Measurements from ENCODE around the gene MIAT. TPM values are rescaled to one million over a fixed set of nuclear protein-coding genes. Genes with fewer than 3 reads are reported as not detected.
A peak's percentile ranks its signal among the peaks of the same experiment; 100 is the strongest.

MIAT gene
- total and polyA plus RNA-seq, 2 donors (not counting 1 experiment from before 2014, with no cell fraction given) = 1.9 to 10.2 TPM

DNA sequence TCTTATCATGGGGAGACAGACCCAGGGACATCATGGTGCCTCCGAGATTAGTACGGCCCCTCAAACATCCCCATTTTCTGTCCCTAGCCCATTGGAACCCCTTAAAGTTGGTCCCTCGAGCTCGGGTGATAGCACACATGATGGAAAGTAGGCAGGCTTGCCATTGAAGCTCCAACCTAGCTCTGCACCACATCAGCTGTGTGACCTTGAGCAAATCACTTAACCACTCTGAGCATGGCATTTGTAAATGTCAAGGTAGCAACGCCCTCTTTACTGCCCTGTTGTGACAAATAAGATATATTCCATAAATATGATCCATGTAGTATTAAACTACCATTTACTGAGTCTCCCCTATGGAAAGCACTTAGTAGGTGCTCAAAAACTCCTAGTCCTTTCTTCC is 61.1 kb downstream of the MIAT start:
- Histone ChIP-seq H3K4me3 (replicated peaks in 1 of 4; ENCODE audit: control extremely low read depth in 1 of 4, insufficient read depth in 1 of 4, low read depth in 3 of 4, low read length in 4 of 4) (no peak overlapping the region), H3K27me3 (ENCODE audit: control insufficient read depth, insufficient read depth, low read length) (no peaks in the 10 kb centered on the region), H3K79me2 (ENCODE audit: control insufficient read depth, insufficient read depth, low read length) (no peaks in the 10 kb centered on the region), H3K9ac (ENCODE audit: insufficient read depth, low read length) (no peak overlapping the region), H2AFZ (ENCODE audit: low read length) (no peak overlapping the region), H3K4me2 (ENCODE audit: extremely low read depth, insufficient read depth, low read length) (no peak overlapping the region), H4K20me1 (ENCODE audit: control insufficient read depth, extremely low read depth, insufficient read depth, low read length) (no peaks in the 10 kb centered on the region), H3K27ac (ENCODE audit: insufficient read depth, low read length) (no peak overlapping the region), H3K4me1 (ENCODE audit: control insufficient read depth, extremely low read depth, insufficient read depth, low read length) (peaks cover 15% of the 10 kb centered on the region), H3K36me3 (ENCODE audit: control insufficient read depth, insufficient read depth, low read length) (no peaks in the 10 kb centered on the region), H3K9me3 (ENCODE audit: control insufficient read depth, insufficient read depth, low read depth, low read length) (no peaks in the 10 kb centered on the region)
- no peak for TF ChIP-seq EZH2 (IDR thresholded peaks at IDR 0.05; ENCODE audit: low read length, missing control alignments)
- TF ChIP-seq, protein P1, sequence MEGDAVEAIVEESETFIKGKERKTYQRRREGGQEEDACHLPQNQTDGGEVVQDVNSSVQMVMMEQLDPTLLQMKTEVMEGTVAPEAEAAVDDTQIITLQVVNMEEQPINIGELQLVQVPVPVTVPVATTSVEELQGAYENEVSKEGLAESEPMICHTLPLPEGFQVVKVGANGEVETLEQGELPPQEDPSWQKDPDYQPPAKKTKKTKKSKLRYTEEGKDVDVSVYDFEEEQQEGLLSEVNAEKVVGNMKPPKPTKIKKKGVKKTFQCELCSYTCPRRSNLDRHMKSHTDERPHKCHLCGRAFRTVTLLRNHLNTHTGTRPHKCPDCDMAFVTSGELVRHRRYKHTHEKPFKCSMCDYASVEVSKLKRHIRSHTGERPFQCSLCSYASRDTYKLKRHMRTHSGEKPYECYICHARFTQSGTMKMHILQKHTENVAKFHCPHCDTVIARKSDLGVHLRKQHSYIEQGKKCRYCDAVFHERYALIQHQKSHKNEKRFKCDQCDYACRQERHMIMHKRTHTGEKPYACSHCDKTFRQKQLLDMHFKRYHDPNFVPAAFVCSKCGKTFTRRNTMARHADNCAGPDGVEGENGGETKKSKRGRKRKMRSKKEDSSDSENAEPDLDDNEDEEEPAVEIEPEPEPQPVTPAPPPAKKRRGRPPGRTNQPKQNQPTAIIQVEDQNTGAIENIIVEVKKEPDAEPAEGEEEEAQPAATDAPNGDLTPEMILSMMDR (conservative IDR thresholded peaks at IDR 0.05 in 1 of 2, IDR thresholded peaks at IDR 0.05 in 1 of 2; ENCODE audit: low read depth in 1 of 2, low read length in 2 of 2) = no peak
- no peak for DNase-seq (ENCODE audit: low read depth in 2 of 2)

GRCh38 chr22:26718905-26719304 is 61.5 kb downstream of the MIAT start:
- no peaks in the 10 kb centered on the region for H3K79me2 ChIP-seq (ENCODE audit: control insufficient read depth, insufficient read depth, low read length)
- no peak overlapping the region for H2AFZ ChIP-seq (ENCODE audit: low read length)
- DNase-seq (ENCODE audit: low read depth in 2 of 2) = peak; percentile 80 to 98
- no peaks in the 10 kb centered on the region for H4K20me1 ChIP-seq (ENCODE audit: control insufficient read depth, extremely low read depth, insufficient read depth, low read length)
- no peaks in the 10 kb centered on the region for H3K9me3 ChIP-seq (ENCODE audit: control insufficient read depth, insufficient read depth, low read depth, low read length)
- H3K27ac ChIP-seq (ENCODE audit: insufficient read depth, low read length) = peak overlapping the region; percentile 30
- no peaks in the 10 kb centered on the region for H3K36me3 ChIP-seq (ENCODE audit: control insufficient read depth, insufficient read depth, low read length)
- TF ChIP-seq, protein P1 (conservative IDR thresholded peaks at IDR 0.05 in 1 of 2, IDR thresholded peaks at IDR 0.05 in 1 of 2; ENCODE audit: low read depth in 1 of 2, low read length in 2 of 2) = no peak
- TF ChIP-seq EZH2 (IDR thresholded peaks at IDR 0.05; ENCODE audit: low read length, missing control alignments) = no peak
- no peak overlapping the region for H3K4me3 ChIP-seq (replicated peaks in 1 of 4; ENCODE audit: control extremely low read depth in 1 of 4, insufficient read depth in 1 of 4, low read depth in 3 of 4, low read length in 4 of 4)
- H3K4me2 ChIP-seq (ENCODE audit: extremely low read depth, insufficient read depth, low read length) = peak overlapping the region; percentile 33
- peaks cover 13% of the 10 kb centered on the region for H3K4me1 ChIP-seq (ENCODE audit: control insufficient read depth, extremely low read depth, insufficient read depth, low read length)
- no peaks in the 10 kb centered on the region for H3K27me3 ChIP-seq (ENCODE audit: control insufficient read depth, insufficient read depth, low read length)
- no peak overlapping the region for H3K9ac ChIP-seq (ENCODE audit: insufficient read depth, low read length)

DNA sequence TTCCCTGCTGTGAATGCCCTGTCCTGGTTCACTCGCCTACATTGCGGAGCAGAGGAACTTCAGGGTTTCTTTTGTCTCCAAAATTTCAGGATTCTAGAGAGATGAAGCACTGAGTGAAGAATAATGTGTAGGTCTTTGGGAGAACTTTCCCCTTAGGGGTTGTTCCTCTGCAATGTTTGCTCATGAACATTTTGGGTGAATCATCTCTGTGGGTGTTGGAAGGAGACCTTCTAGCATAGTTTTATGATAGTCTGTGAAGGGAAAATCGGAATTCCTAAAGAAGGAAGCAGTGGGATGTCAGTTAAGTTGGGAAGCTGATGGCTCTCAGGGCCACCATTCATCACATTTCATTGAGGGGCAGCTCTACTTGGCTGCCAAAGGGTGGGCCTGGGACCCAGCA is 64.8 kb downstream of the MIAT start:
- no peak overlapping the region for H3K4me3 ChIP-seq (replicated peaks in 1 of 4; ENCODE audit: control extremely low read depth in 1 of 4, insufficient read depth in 1 of 4, low read depth in 3 of 4, low read length in 4 of 4)
- no peak for TF ChIP-seq EZH2 (IDR thresholded peaks at IDR 0.05; ENCODE audit: low read length, missing control alignments)
- TF ChIP-seq, protein P1 (conservative IDR thresholded peaks at IDR 0.05 in 1 of 2, IDR thresholded peaks at IDR 0.05 in 1 of 2; ENCODE audit: low read depth in 1 of 2, low read length in 2 of 2) = no peak
- no peak overlapping the region for H3K9ac ChIP-seq (ENCODE audit: insufficient read depth, low read length)
- H3K27me3 ChIP-seq (ENCODE audit: control insufficient read depth, insufficient read depth, low read length) = no peaks in the 10 kb centered on the region
- H3K79me2 ChIP-seq (ENCODE audit: control insufficient read depth, insufficient read depth, low read length) = no peaks in the 10 kb centered on the region
- no peak overlapping the region for H2AFZ ChIP-seq (ENCODE audit: low read length)
- peak in 1 of 2 donors; percentile 81 for DNase-seq (ENCODE audit: low read depth in 2 of 2)
- no peaks in the 10 kb centered on the region for H3K9me3 ChIP-seq (ENCODE audit: control insufficient read depth, insufficient read depth, low read depth, low read length)
- no peaks in the 10 kb centered on the region for H4K20me1 ChIP-seq (ENCODE audit: control insufficient read depth, extremely low read depth, insufficient read depth, low read length)
- H3K36me3 ChIP-seq (ENCODE audit: control insufficient read depth, insufficient read depth, low read length) = no peaks in the 10 kb centered on the region
- H3K4me2 ChIP-seq (ENCODE audit: extremely low read depth, insufficient read depth, low read length) = no peak overlapping the region
- peaks cover 12% of the 10 kb centered on the region for H3K4me1 ChIP-seq (ENCODE audit: control insufficient read depth, extremely low read depth, insufficient read depth, low read length)
- no peak overlapping the region for H3K27ac ChIP-seq (ENCODE audit: insufficient read depth, low read length)
